GM12878 (cell line): ENCODE data around the gene AOAH. TPM values are rescaled to one million over a fixed set of nuclear protein-coding genes. Genes with fewer than 3 reads are reported as not detected.

Experiments
- ATAC-seq: fragments of 200-7000 bp; cut with Tn5 transposase; 3 replicates; pipeline ENCODE4 v1.9.1; 2020; ENCODE audit warnings: mild to moderate bottlenecking, moderate library complexity
- BruUV-seq: library from RNA; stranded (reverse); fragments of 400-500 nt; replicated peaks from 2 replicates; lab custom pipeline; 2021; lab: Mats Ljungman, UMichigan
- CTCF ChIA-PET: fragments of 300-600 bp; sonication (Branson Sonifier 250); formaldehyde crosslinking; extraction: SDS; loops from one replicate; lab custom pipeline; 2021; ENCODE audit warnings: inconsistent platforms; lab: Yijun Ruan, JAX
- POLR2A ChIA-PET: fragments of 350-600 bp; formaldehyde crosslinking; extraction: SDS; loops from one replicate; lab custom pipeline; 2021; ENCODE audit warnings: inconsistent platforms; lab: Charles Lee
- RAD21 ChIA-PET: fragments of 300-600 bp; sonication (Branson Sonifier 250); formaldehyde crosslinking; loops from one replicate; lab custom pipeline; 2023; ENCODE audit warnings: antibody characterized with exemption; ENCODE audit not compliant: unreplicated experiment; lab: Charles Lee
- SMC1A ChIA-PET: fragments of 300-600 bp; sonication (Branson Sonifier 250); formaldehyde crosslinking; loops from one replicate; lab custom pipeline; 2023; ENCODE audit not compliant: unreplicated experiment, uncharacterized antibody; lab: Charles Lee
- DNase-seq: peaks from one replicate; pipeline ENCODE4 v3.0.0-alpha.2; 2011; ENCODE audit warnings: low read depth, low spot score
- FAIRE-seq: peaks from 3 replicates; lab custom pipeline; 2011; peaks lifted over from hg19 to GRCh38; lab: Jason Lieb, UNC
- H2AFZ ChIP-seq: 2 replicates; pipeline ENCODE4 v1.6.0; 2011; ENCODE audit warnings: low read depth, low read length, control low read depth; ENCODE audit not compliant: control insufficient read depth
- H3K27ac ChIP-seq: 2 replicates; pipeline ENCODE4 v1.5.1; 2011; ENCODE audit warnings: control low read depth; ENCODE audit not compliant: control insufficient read depth, insufficient read depth
- H3K27me3 ChIP-seq, 2 experiments: replicated peaks in 1 of 2; 2 replicates each; pipeline versions ENCODE4 v1.6.0 to v1.6.1; 2011; ENCODE audit warnings: low read length in 1 of 2; ENCODE audit not compliant: control insufficient read depth in 2 of 2, insufficient read depth in 2 of 2
- H3K36me3 ChIP-seq, 2 experiments: 2 replicates each; pipeline ENCODE4 v1.5.1; 2011; ENCODE audit warnings: low read length in 1 of 2; ENCODE audit not compliant: control insufficient read depth in 2 of 2, insufficient read depth in 2 of 2
- H3K4me1 ChIP-seq: 2 replicates; pipeline ENCODE4 v1.6.1; 2011; ENCODE audit warnings: mild to moderate bottlenecking, low read length, moderate library complexity, mixed read lengths; ENCODE audit not compliant: control insufficient read depth, insufficient read depth
- H3K4me2 ChIP-seq: 2 replicates; pipeline ENCODE4 v1.6.0; 2011; ENCODE audit warnings: control low read depth; ENCODE audit not compliant: control insufficient read depth, insufficient read depth
- H3K4me3 ChIP-seq: fragments of 200-600 bp; sonication (generic); 2 replicates; pipeline ENCODE4 v1.5.1; 2016
- H3K79me2 ChIP-seq: 2 replicates; pipeline ENCODE4 v1.6.0; 2011; ENCODE audit warnings: low read length; ENCODE audit not compliant: control insufficient read depth, insufficient read depth
- H3K9ac ChIP-seq: 2 replicates; pipeline ENCODE4 v1.8.0; 2011; ENCODE audit warnings: low read length, control low read depth, mixed read lengths; ENCODE audit not compliant: control insufficient read depth, insufficient read depth
- H3K9me3 ChIP-seq: replicated peaks from 3 replicates; pipeline ENCODE4 v1.5.1; 2011; ENCODE audit warnings: mild to moderate bottlenecking, low read length; ENCODE audit not compliant: control insufficient read depth, insufficient read depth
- H4K20me1 ChIP-seq: 2 replicates; pipeline ENCODE4 v1.6.0; 2011; ENCODE audit not compliant: control insufficient read depth, insufficient read depth
- BACH1 ChIP-seq: fragments of 450-650 bp; IDR thresholded peaks from 2 replicates; pipeline ENCODE4 v1.6.1; 2017; ENCODE audit warnings: mild to moderate bottlenecking, borderline replicate concordance
- BCLAF1 ChIP-seq: fragments of 450-650 bp; IDR thresholded peaks from 2 replicates; pipeline ENCODE4 v1.6.1; 2017; ENCODE audit warnings: antibody characterized with exemption, mild to moderate bottlenecking, moderate library complexity
- CBX5 ChIP-seq: sonication (generic); IDR thresholded peaks from 2 replicates; pipeline ENCODE4 v1.6.1; 2016; ENCODE audit warnings: low read depth, moderate library complexity, mild to moderate bottlenecking, inconsistent platforms
- CEBPB ChIP-seq, 2 experiments: fragments of 150-350 bp in 1 of 2; IDR thresholded peaks; 2 replicates each; pipeline ENCODE4 v1.6.1; 2012 to 2014; ENCODE audit warnings: low read depth in 2 of 2, low read length in 2 of 2, borderline replicate concordance in 1 of 2, inconsistent platforms in 1 of 2
- CEBPZ ChIP-seq: fragments of 150-350 bp; IDR thresholded peaks from 2 replicates; pipeline ENCODE4 v1.6.1; 2016; ENCODE audit warnings: low read depth, low read length
- CTCF ChIP-seq, 3 experiments: IDR thresholded peaks in 2 of 3; conservative IDR thresholded peaks in 1 of 3; 2 replicates each; pipeline ENCODE4 v1.5.1; 2011; ENCODE audit warnings: low read depth in 3 of 3, low read length in 3 of 3, mild to moderate bottlenecking in 3 of 3, control low read depth in 2 of 3, moderate library complexity in 2 of 3, inconsistent platforms in 1 of 3, mixed read lengths in 1 of 3; ENCODE audit not compliant: control insufficient read depth in 2 of 3, insufficient read depth in 1 of 3; ENCODE audit errors: extremely low read depth in 1 of 3
- E2F8 ChIP-seq: fragments of 450-650 bp; IDR thresholded peaks from 2 replicates; pipeline ENCODE4 v1.6.1; 2018; ENCODE audit warnings: mild to moderate bottlenecking, low read depth, moderate library complexity; ENCODE audit not compliant: partially characterized antibody
- RUNX3 ChIP-seq: IDR thresholded peaks from 2 replicates; pipeline ENCODE4 v1.6.1; 2012; ENCODE audit warnings: low read length, inconsistent platforms
- SMAD1 ChIP-seq: fragments of 450-650 bp; IDR thresholded peaks from 2 replicates; pipeline ENCODE4 v1.6.1; 2018; ENCODE audit warnings: mild to moderate bottlenecking, low read depth; ENCODE audit not compliant: partially characterized antibody
- SREBF1 ChIP-seq: IDR thresholded peaks from 2 replicates; pipeline ENCODE4 v1.6.1; 2012; ENCODE audit warnings: mild to moderate bottlenecking, low read length
- WGBS: methylation state at CpG from one replicate; pipeline ENCODE4 v1.1.6; 2016; ENCODE audit warnings: low lambda C conversion rate; ENCODE audit not compliant: insufficient replicate concordance, insufficient coverage; ENCODE audit errors: missing lambda C conversion rate; 5-methylcytosine and 5-hydroxymethylcytosine counted together
- in situ Hi-C: fragments of 300-500 bp; cut with MboI; formaldehyde crosslinking; loops from 9 replicates; pipeline ENCODE4 v1.14.3; 2018; ENCODE audit warnings: mixed read lengths
- intact Hi-C: fragments of 100-400 bp; cut with micrococcal nuclease; formaldehyde crosslinking; loops from one replicate; pipeline ENCODE4 v1.14.2; 2022; ENCODE audit not compliant: unreplicated experiment
- polyA plus RNA-seq, 11 experiments: library from polyadenylated mRNA; depleted of rRNA in 4 of 11; unstranded in 6 of 11; stranded (reverse) in 5 of 11; fragments of >200 nt; fragmentation: Nextera tagmentation in 4 of 11; fragmentation: Illumina TruSeq in 1 of 11; extraction: Ambion mirVana in 4 of 11; extraction: Trizol in 1 of 11; gene quantifications; 1 replicate in 1 of 11; 2 replicates in 10 of 11; pipeline versions ENCODE4 v1.2.1 to v1.2.3, GENCODE V29; 2011 to 2016; ENCODE audit warnings: inconsistent platforms in 2 of 11, missing spikeins in 2 of 11, low read depth in 1 of 11
- total RNA-seq, 4 experiments: library from RNA; depleted of rRNA in 3 of 4; stranded (reverse); fragments of >200 nt in 3 of 4; fragmentation: Illumina TruSeq in 1 of 4; extraction: Trizol in 1 of 4; gene quantifications; 2 replicates each; pipeline versions ENCODE4 v1.2.1 to v1.2.3, GENCODE V29; 2013 to 2021

The AOAH gene
- total and polyA plus RNA-seq, 10 of the 15 experiments (the other 5 are each of a cell fraction or from before 2014, with no cell fraction given): 0.32 to 2.8 (median 1.4) TPM

GRCh38 chr7:36652431-36652830 is 71.9 kb downstream of the AOAH start:
- CTCF ChIA-PET: no interaction called here
- peaks cover 0 to 1% of the 10 kb centered on the region in 2 experiments; a peak in 2 of 4 replicates for H3K27me3 ChIP-seq
- TF ChIP-seq E2F8 (no peak), SREBF1 (no peak), CEBPZ (no peak), RUNX3 (no peak), CBX5 (no peak), CTCF (IDR thresholded peaks at IDR 0.05 in 2 of 3, conservative IDR thresholded peaks at IDR 0.05 in 1 of 3; ENCODE audit: control insufficient read depth in 2 of 3, extremely low read depth in 1 of 3, insufficient read depth in 1 of 3, low read depth in 3 of 3, low read length in 3 of 3) (no peak), CEBPB (IDR thresholded peaks at IDR 0.05; ENCODE audit: borderline replicate concordance in 1 of 2, low read depth in 2 of 2, low read length in 2 of 2) (no peak), SMAD1 (no peak), BACH1 (no peak), BCLAF1 (no peak)
- no peak overlapping the region for H2AFZ ChIP-seq
- H3K79me2 ChIP-seq: no peaks in the 10 kb centered on the region
- no peaks in the 10 kb centered on the region for H3K9me3 ChIP-seq
- H3K4me1 ChIP-seq: no peaks in the 10 kb centered on the region
- H3K4me3 ChIP-seq: no peak overlapping the region
- no peak for DNase-seq
- BruUV-seq: no TSS peak
- H4K20me1 ChIP-seq: no peaks in the 10 kb centered on the region
- H3K27ac ChIP-seq: no peak overlapping the region
- no peak for ATAC-seq
- H3K9ac ChIP-seq: no peak overlapping the region
- POLR2A ChIA-PET: no interaction called here
- H3K4me2 ChIP-seq: no peak overlapping the region
- no peaks in the 10 kb centered on the region for H3K36me3 ChIP-seq
- FAIRE-seq: no peak
- 41% methylated on average over 5 of the region's 5 CpGs for WGBS
- RAD21 ChIA-PET: no interaction called here
- in situ Hi-C loops (no loop called here), intact Hi-C loops (no loop called here)
- SMC1A ChIA-PET: no interaction called here
